Activated CD8-positive, alpha-beta memory T cell treated with anti-CD3 and anti-CD28 coated beads for 24 hours (primary cell): ENCODE results near the gene DOLK.

Experiments
- DNase-seq: peaks from one replicate; pipeline ENCODE4 v3.0.0-alpha.2; 2020

DOLK gene

DNA sequence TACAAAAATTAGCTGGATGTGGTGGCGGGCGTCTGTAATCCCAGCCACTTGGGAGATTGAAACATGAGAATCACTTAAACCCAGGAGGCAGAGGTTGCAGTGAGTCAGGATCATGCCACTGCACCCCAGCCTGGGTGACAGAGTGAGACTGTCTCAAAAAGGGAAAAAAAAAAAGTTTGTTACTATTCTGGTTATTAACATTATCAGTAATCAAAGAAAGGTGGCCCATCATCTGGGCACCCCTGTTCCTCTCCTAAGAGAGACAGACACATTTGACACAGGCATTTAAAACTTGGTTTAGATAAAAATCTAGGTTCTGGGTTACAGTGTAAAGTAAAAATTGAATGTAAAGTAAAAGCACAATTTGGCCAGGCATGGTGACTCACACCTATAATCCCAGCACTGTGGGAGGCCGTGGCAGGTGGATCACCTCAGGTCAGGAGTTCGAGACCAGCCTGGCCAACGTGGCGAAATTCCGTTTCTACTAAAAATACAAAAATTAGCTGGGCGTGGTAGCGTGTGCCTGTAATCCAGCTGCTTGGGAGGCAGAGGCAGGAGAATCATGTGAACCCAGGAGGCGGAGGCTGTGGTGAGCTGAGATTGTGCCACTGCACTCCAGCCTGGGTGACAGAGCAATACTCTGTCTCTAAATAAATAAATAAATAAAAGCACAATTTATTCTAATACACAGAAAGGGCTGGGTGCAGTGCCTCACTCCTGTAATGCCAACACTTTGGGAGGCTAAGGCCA lies 43.4 kb downstream of the DOLK start:
- DNase-seq = no peak

DNA sequence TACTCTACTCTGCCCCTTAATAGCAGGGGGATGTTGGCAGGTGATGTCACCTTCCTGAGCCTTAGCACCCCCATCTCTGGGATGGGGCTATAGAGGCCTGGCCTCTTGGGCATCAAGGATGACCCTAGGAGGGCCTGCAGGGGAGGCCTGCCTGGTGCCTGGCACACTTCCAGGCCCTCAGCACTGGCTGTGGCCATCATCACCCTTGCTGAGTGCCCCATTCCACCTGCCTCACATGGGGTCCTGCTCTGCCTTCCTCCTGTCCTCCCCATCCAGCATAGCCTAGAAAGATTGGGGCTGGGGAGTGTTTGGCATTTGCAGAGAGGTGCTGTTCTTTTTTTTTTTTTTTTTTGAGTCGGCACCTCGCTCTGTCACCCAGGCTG lies 44.3 kb downstream of the DOLK start:
- no peak for DNase-seq

DNA sequence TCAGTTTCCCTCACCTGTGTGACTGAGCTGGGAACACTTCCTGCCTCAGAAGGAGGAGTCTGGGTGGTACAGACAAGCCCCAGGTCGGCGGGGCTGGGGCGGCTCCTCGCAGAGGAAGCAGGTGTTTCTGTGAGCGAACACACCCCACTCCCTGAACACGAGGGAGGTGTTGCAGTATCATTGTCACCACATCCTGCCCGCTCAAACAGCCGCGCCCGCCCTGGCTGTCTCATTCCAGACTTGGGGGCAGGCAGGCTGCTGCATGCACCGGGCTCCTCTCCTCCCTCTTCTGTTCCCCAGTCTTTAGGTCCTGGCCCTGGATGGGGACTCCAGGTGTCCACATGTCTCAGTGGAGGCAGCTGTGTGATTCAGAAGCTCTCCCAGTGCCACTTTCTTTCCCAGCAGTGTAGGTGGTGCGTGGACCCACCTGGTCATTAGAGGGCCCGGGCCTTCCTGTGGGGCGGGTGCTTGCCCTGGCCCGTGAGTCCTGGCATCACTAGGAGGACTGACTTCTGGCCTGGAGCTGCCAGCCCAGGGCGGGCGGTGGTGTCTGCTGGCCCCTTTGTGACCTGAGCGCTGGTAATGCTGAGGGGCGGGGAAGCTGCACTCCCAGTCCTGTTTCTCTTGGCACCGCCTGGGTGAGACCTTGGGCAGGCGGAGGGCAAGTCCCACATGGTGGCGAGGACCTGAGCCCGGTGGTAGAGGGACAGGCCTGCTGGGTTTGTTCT lies 44.9 kb downstream of the DOLK start:
- peak; percentile 91 for DNase-seq

DNA sequence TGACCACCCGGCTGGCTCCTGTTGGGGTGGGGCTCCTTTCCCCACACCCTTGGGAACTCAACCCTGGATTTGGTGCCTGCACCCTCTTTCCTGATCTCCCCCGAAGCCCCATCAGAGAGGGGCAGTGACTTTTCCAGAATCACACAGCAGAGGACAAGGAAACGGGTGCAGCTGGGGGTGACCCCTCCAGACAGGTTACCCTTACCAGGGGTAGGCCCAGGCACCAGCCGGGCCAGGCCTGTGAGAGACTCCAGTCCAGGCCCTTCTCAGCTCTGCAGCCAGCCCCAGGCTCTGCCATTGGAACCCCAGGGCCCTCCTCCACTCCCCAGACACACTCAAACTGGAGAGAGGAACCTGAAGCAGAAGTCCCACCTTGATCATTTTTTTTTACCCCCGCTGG lies 45.6 kb downstream of the DOLK start:
- DNase-seq = peak; percentile 64

DNA sequence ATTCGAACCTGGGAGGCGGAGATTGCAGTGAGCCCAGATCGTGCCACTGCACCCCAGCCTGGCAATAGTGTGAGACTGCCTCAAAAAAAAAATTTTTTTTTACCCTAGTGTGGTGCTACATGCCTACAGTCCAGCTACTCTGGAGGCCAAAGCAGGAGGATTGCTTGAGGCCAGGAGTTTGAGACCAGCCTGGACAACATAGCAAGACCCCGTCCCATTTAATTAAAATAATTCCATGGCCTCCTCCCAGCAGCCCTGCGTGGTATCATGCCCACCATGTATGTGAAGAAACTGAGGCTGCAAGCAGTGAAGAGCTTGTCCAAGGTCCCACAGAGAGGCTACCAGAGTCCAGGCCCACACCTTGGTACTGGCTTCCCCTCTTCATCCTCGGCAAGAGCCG lies 46.0 kb downstream of the DOLK start:
- DNase-seq = no peak

DNA sequence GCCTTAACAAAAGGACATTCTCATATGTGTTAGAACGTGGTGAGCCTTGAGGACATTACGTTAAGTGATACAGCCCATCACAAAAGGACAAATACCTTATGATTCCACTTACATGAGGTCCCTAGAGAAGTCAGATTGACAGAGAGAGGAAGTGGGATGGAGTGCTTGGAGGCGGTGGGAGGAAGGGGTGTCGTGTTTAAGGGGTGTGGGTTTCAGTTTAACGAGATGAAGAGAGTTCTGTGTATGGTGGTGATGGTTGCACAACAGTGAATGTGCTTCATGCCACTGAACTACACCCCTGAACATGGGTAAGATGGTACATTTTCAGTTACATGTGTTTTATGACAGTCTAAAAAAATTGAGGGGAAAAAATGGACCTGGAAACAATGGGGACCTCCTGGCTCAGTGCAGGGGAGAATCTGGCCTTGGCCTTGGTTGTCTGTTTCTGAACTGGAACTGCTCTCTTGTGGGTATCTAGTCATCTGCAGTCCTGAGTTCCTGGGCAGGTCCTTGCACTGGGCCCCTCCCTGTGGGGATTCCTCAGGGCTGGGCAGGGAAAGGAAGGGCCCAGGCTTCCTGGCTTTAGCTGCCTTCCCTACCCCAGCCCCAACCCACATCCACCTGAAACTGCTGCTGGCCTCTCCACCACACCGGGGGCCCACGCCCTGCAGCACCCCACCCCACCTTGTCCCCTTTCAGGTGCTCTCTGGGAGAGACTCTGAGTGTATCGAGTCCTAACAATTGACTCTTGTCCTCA lies 47.7 kb downstream of the DOLK start:
- DNase-seq = no peak

DNA sequence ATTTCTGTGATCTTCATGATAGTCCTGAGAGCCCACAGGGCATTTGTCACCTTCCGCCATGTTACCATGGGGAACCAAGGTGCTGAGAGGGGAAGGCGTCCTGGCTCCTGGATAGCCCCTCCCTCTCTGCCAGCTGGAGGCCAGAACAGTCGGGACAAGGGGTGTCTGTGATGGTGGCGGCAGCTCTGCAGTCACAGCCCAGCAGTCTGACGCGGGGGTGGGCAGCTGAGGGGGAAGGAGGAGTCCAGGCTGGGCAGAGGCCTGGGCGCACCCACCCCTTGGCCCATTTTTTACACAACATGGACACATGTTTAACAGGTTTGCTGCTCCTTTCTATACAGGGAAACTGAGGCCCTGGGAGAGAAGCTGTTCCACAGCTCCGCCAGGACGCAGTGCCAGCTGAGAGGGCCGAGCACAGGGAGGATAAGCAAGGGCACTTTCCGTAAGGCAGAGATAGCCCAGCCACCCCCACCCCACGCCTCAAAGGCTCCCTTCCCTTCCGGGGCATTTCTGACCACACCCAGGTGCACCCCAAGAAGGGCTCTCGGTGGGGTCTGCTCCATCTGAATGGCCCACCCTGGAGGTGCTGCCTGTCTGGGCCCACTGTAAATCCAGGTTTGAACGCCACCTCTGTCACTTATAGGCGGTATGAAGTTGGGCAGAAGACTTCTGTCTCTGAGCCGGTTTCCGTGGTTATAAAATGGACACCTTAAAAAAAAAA lies 48.4 kb downstream of the DOLK start:
- no peak for DNase-seq

DNA sequence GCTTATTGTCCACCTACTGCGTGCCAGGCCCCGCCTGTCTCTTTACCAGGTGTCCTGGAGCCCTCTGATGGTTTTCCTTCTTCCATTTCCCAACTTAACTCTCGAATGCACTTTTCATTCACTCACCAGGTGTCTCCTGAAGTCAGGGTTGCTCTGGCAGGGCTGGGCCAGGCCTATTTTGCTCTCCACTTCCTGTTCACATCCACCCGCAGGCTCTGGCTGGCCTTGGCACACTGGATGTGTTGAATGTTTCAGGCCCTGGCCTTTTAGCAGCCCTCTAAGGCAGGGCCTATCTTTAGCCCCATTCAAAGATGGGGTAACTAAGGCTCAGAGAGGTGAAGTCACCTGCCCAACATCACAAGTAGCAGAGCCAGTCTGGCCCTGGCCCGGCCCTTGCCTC lies 49.0 kb downstream of the DOLK start:
- no peak for DNase-seq

DNA sequence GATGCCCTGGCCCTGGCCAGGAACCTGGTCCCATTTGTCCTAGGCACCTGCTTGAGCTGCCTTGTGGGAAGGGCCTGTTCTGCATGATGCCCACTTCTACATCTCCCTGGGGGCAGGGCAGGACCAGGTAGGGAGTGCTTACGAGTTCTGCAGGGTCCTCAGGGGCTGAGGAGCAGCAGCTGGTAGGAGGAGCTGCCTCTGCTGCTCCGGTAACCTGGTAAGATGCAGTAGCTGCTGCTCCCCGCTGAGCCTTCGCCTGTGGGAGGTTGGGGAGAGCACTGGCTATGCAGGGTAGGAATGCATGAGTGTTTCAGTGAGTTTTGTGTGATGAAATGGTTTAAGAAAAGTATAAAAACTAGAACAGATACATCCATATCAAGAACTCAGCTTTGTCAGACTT lies 51.8 kb downstream of the DOLK start:
- DNase-seq = no peak
